HG03469 (cell line): ENCODE data around the gene PRUNE2.

Experiments used
- ATAC-seq: cut with Tn5 transposase; IDR thresholded peaks from one replicate; pipeline ENCODE4 v1.9.1; 2021; ENCODE audit warnings: mild to moderate bottlenecking, moderate library complexity, moderate number of reproducible peaks; ENCODE audit not compliant: unreplicated experiment

PRUNE2 gene

DNA sequence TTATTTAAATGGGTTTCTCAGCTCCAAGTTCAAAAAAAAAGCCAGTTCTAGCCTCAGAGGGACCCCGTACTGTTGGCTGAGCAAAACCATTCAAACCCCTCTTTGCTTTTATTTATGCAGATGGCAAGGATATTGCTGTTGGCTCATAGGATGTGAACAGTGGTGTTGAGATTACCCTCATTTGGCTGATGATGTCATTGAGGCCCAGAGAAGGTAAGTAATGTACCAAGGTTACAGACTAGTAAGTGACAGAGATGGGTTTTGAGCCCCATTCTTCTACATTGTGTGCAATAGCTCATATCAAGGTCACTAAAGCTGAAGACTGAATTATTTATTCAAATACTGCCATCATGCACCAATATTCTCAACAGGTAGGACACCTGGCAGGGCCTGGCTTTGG is 263.8 kb downstream of the PRUNE2 start:
- no peak for ATAC-seq

DNA sequence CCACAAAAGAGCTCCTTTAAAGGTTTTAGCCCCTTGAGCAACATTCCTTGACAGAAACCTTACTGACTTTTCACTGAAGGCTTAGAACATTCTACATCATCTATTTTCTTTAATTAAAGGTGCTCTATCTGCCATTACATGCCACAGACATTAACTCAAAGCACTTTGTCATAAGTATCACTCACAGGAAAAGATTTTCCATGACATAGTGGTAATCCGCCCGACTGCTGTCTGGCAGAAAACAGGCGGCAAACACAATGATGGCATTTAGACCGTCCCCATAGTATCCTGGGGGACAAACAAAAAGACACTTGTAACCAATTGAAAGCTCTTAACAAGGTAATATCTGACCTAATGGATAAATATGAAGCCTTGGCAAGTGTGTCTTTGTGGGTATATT is 267.9 kb downstream of the PRUNE2 start:
- no peak for ATAC-seq

DNA sequence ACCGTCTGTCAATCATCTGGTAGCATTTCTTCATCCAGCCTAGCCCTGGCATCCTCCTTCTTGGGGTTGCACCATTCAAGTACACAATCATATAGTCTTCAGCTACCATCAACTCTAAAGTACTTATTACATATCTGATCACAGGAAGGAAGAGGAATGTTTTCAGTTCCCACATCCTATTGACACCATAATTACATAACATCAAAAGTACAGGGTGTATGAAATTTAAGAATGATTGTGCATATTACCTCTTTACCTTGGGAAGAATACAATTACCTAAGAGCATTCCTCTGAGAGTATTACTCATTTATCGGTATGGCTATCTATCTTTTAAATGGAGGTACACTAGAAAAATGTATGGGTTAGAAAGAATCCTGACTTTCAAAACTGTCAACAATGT is 268.5 kb downstream of the PRUNE2 start:
- ATAC-seq: no peak

DNA sequence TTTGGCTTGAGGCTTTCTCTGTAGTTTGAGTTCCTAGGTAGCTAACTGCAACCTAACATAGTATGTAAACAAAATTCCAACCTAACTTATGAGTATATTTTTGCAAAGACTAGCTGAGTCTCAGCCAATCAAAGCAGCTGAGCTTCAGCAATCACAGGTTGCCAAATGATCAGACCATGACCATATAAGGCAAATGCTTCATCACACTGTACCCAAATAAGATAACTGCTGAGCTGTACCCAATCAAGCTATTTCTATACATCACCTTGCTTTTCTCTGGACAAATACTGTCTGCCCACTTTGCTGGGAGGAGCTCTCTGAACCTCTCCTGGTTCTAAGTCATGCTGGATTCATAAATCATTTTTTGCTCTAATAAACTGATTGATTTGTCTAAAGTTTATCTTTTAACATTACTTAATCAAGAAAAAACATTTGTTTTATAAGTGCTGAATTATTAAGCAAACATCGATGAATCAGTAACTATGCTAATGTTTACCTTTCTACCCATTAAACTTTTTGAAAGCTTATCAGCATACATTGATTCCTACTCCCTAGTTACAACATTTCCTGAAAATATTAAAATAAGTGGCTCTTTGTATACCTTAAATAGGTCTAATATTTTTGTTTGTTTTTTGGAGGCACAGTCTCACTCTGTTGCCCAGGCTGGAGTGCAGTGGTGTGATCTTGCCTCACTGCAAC is 271.4 kb downstream of the PRUNE2 start:
- ATAC-seq: peak; percentile 85

DNA sequence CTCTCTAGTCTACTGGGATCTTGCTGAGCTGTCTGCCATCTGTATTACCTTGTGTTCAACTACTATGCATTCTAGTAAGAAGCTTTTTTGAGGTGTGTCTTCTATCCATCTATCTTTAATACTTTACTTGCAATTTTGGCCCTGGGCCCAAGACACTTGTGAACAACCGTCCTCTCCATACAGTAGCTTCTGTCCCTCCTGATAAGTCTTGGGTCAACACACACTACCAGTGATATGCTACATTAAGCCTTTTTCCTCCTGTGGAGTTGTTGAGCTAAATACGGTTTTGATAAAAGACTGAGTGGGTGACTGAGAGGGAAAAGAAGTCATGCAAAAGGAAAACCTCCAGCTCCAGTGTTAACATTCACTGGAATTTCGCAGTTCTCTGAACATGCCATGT is 275.0 kb downstream of the PRUNE2 start:
- no peak for ATAC-seq

DNA sequence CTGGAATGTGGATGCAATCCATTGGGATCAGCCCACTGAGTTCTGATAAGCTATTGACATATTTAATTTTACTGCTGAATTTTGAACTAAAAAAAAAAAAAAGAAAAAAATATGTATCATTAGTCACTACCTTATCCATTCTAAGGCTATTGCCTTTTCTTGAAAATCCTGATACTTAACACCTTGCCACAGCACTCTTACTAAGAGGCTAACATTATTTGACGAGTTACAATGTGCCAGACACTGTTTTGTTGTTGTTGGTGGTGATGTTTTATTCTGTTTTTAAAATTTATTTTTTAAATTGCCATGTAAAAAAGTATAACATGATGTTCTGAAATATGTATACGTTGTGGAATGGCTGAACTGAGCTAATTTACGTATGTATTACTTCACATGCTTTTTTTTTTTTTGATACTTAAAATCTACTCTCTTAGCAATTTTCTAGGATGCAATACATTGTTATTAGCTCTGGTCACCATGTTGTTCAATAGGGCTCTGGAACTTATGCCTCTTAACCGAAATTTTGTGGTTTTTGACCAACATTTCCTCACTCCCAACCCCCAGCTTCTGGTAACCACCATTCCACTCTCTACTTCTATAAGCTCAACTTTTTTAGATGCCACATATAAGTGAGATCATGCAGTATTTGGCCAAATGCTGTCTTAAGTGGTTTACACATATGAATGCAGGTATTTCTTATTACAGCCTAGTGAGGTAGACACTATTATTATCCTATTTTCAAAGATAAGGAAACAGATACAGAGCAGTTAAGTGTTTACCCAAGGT is 276.5 kb downstream of the PRUNE2 start:
- ATAC-seq: no peak

DNA sequence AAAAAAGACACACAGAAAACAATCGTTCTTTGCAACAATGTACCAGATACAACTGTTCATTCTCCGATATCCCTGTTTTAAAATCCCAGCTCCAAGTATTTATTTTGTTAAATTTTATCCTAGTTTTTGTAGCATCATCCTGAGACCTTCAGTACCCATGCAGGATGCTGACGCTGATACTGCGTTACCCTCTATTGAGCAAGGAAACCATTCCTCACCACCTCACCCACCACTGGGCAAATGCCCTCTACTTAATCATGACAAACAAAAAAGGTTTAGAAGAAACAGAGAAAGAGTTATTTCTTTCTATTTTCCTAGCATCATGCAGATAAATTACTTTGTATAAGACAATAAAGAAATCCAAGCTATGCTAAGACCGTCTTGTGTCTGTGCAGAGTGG is 277.8 kb downstream of the PRUNE2 start:
- ATAC-seq: no peak

DNA sequence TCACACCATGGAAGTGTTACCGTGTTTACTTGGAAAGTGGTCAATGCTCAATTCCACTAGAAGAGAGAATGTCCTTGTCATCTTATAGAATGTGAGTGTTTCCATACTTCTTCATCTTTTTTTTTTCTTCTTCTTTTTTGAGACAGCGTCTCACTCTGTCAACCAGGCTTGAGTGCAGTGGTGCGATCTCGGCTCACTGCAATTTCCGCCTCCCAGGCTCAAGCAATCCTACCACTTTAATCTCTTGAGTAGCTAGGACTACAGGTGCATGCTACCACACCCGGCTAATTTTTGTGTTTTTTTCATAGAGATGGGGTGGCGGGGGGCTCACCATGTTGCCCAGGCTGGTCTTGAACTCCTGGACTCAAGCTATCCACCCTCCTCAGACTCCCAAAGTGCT is 278.9 kb downstream of the PRUNE2 start:
- no peak for ATAC-seq

DNA sequence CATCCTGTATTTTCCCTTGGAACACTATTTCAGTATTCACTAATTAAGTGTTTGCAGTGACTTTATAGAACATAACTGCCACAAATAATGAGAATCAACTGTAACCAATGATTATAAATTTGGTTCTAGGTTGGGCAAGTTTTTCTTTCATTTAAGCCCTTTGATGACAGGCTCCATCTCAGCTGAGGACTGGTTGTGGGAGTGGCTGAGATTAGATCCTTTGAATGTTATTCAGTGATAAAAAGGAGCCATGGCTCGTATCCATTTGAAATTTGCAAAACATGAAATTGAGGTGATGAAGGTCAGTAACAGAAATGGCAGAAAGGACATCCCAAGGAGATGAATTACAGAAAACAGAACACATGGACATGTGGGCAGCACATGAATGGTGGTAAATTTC is 279.8 kb downstream of the PRUNE2 start:
- ATAC-seq: no peak

DNA sequence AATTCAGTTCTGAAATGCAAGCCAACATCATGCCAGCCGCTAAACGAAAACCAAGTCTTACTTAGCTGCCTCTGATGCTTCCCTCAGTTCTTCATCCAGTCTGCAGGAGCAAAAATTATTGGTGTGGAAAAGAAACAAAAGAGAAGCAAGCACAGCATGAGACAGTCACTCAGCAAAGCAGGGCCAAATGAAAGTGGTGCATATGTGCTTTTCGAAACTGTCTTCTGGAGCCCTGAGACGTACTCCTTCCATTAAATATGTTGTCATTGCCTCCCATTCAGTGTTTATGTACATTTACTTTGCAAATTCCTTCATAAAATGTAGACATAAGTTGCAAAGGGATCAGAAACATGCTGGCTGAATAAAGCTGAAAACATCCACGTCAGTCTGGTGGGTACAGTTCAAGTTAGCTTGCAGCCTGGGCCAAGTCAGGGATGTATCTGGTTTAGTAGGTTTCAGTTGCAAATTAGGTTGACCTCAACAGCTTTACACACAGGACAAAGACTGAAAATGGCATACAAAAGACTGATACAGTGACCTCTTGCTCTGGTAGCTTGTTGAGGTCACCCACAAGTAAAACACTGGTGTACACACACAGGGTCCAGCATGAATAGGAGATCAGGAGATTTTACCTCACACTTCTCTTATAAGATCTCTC is 281.4 kb downstream of the PRUNE2 start:
- peak; percentile 89 for ATAC-seq

DNA sequence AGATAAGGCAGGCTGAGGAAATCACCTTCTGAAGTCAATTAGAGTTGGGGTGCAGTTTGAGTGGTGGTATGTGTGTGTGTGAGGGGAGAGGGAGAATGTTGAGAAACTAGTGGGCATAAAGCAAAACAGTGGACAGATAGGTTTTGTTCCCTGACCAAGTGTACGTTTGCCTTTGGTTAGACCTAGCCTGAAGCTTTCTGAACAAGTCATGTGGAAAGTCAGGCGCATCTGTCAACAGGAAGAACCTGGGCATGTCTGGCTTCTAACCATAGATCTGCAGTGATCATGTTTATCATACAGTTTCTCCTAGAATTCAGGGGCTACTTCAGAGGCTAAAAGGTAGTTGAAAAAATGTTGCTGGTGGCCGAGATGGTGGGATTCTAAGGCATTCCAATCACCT is 284.9 kb downstream of the PRUNE2 start:
- ATAC-seq: no peak

DNA sequence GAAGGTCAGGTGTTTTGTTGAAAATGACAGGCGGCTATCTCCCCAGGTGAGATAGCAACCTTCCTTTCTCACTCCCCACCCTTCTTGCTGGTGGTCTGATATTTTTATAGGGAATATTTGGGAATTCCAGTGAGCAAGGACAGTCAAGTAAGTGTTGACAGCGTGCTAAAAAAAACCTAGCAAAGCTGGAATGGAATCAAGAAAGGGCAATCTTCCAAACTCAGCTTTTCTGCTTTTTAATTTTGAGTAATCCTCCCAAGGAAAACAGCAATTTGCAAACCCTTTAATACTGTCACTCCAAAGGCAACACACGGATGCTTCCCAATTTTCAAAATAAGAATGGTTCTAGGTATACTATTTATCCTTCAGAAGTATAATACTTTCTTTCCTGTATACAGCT is 285.3 kb downstream of the PRUNE2 start:
- ATAC-seq: no peak

DNA sequence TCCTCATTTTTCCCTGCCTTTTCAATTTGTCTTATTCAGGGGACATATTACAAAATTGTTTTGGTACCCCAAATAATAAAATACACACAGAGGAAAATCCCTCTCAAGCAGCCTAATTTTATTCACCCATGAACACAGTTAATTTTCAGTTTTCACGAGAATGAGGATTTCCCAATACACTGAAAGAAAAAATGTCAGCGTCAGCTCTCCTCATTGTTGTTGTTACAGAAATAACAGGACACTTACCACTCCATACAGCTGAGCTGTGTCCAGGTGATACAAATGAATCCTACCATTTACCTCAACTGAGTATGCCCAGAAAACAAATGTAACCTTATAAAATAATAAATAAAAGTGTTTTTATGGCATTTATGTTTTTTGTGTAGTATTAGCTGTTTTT is 286.3 kb downstream of the PRUNE2 start:
- no peak for ATAC-seq

DNA sequence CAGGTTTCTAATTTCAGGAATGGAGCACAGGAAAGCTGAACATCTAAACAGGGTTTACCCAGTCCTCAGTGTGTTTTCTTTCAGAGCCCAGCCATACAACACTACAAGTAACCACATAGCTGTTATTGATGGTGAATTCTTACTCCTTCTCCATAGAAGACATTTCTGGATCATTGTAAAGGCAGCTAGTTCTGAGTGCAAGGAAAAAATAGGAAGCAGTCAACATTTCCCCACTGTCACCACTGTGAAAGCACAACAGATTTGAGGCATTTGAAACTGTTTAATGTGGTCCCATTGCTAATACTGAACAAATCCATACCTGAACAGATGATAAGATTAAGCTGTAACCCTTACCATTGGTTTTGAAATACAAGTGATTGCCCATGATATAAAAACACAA is 286.7 kb downstream of the PRUNE2 start:
- ATAC-seq: no peak

DNA sequence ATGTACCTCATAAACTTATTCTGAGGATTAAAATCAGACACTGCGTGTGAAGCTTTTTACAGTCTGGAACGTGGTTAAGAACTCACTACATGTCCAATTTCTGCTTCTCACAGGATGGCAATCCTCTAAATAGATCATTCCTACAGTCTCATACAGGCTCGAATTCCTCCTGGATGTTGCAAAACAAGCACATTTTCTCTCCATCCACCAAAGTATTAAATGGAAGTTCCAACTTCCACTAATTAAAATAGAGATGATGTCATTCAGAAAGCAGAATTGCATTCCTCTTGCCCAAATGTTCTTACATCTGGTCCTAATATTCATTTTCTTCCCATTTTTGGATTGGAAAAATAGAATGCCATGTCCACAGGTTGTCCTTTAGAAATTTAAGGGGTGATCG is 287.2 kb downstream of the PRUNE2 start:
- ATAC-seq: no peak

DNA sequence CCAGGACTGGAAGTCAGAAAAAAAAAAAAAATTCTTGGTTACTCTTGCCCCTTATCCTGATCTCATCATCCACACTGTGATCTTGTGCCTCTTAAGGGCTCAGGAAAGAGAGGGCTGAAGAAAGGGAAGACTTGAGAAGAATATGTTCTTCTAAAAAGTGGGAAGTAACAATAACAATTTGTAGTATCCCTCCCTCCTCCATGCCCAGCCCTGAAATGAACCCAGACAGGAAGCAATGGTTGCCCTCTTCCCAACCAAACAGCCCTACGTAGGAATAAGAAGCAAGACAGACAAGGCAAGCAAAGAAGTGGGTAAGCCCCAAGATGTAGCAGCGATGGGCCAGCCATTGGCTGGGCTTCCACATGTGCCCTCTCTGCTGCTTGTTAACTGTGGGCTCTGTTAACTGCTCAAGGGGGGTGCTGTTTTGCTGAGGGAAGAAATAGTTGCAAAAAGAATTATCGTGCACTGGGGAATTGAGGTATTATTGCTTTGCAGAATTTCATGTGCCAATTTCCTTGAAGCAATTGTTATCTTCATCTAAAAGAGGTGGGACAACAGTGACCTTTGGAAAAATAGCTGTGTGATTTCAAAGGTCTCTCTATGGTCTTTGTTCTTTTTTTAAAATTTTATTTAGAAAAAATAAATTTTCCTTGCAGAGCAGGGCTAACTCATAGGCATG is 288.3 kb downstream of the PRUNE2 start:
- no peak for ATAC-seq

DNA sequence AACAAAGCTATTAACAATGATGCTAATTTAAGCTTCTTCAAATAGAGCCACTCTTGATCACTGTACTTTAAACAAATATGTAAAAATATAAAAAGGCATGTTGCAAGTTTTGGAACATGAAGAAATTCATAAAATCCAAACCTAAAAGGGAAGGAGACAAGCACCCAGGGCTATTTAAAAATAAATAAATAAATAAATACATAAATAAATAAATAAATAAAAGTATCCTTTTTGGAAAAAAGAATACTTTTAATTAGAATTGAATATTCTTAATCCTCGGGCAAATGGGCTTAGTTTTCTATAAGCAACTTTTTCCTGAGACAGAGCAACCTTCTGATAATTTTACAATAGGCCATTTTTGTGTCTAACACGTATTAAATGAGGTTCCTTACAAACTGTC is 289.1 kb downstream of the PRUNE2 start:
- ATAC-seq: no peak

DNA sequence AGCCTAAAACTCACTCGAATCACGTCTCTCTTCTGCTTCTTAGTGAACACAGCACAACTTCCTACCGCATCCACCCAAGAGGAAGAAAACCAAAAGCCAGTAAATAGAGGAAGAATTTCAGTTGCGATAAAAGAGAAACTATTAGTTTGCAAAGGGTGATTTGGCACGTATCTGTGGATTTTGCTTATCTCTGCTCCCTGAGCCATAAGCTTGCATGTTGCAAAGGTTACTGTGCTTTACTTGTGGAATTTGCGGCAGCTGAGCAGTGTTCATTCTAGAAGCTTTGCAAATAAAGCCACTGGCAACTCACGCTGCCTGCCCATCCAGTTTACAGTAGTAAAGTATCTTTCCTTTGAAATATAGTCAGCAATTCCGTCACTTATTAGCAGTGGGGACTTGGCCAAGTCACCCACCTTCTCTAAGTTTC is 290.7 kb downstream of the PRUNE2 start:
- no peak for ATAC-seq

DNA sequence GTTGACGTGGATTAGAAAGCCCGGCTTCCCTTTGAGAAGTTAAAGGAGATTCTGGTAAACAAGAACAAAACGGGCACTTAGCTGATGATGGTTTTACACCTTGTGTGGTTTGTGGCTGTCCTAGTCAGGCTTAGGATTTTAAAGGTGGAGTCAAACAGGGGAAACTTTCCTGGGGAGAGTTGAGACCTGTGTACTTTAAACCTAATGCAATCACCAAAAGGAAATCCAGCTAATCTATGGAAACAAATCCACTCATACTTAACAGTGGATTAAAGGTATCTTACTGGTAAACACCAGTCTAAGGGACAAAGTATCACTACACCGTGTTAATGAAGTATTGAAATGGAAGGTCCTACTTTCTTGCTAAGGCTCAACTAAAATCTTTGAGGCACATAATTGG is 291.9 kb downstream of the PRUNE2 start:
- ATAC-seq: no peak

DNA sequence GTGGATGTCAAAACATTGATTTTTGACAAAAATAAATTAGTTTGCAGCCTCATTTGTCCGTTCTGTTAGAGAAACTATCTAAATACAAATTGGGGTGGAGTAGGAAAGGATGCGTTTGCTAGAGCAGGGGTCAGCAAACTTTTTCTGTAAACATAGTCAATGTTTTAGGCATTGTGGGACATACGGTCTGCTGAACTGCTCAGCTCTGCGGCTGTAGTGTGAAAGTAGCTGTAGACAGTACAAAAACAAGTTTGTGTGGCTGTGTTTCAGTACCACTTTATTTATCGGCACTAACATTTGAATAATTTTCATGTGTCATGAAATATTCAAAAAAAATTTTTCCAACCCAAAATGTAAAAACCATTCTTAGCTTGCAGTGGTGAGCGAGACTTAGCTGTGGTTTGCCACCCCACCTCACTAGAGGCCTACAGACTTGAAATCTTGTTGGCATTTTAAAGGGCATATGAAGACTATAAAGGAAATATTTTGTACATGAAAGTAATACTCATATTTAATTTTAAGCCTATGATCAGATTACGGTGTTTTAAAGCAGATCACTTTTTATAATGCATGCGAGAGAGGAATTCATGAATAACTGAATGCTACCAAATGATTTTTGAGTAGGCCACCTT is 292.6 kb downstream of the PRUNE2 start:
- no peak for ATAC-seq

DNA sequence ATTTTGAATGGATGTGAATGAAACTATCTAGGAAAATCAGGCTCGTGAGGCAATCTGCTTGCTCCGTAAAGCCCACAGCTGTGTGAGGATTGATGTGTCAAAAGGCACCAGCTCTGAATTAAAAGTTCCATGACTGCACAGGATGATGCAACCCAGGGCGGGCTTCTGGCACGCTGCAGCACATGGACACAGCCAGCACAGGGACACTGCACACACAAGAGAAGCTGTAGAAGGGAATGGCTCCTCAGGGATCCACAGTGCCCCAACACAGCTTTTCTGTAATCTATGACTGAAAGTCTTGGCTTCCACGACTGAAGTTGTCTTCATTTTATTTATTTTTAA is 295.9 kb downstream of the PRUNE2 start:
- ATAC-seq: no peak
